Measurements from ENCODE around the gene KIR2DL3.
"Not testable (repeated sequence)": the region's sequence is repeated elsewhere in the genome, so short reads cannot be mapped to it uniquely, and the experiment has no call there.

KIR2DL3 gene

GRCh38 chr19:54738306-54738705, at the start of gene KIR2DL3:
Gene KIR2DL3, plus strand, starts transcription at chr19:54738513. Its CDS starts 33 bp downstream, at chr19:54738546.
- DNase-seq, result not testable (repeated sequence)

- DNase-seq, result no peak
These were observed 46.6 kb upstream of the KIR2DL3 start for GRCh38 chr19:54691582-54692297.

- no peak for DNase-seq
These were observed 46.1 kb upstream of the KIR2DL3 start for GRCh38 chr19:54692298-54692615.

- no peak for DNase-seq
These were observed 43.7 kb upstream of the KIR2DL3 start for GRCh38 chr19:54694648-54695047.

GRCh38 chr19:54696117-54696548, 42.2 kb upstream of the KIR2DL3 start:
- no peak for DNase-seq

- no peak for DNase-seq
These were observed 41.5 kb upstream of the KIR2DL3 start for GRCh38 chr19:54696766-54697165.

GRCh38 chr19:54697716-54698115, 40.6 kb upstream of the KIR2DL3 start:
- not testable (repeated sequence) for DNase-seq

- DNase-seq, result no peak
These were observed 33.4 kb upstream of the KIR2DL3 start for GRCh38 chr19:54704928-54705327.

GRCh38 chr19:54707962-54708361, 30.4 kb upstream of the KIR2DL3 start:
- DNase-seq, result no peak

GRCh38 chr19:54708781-54709180, 29.5 kb upstream of the KIR2DL3 start:
- no peak for DNase-seq

- no peak for DNase-seq
These were observed 28.9 kb upstream of the KIR2DL3 start for GRCh38 chr19:54709212-54709948.

- DNase-seq, result not testable (repeated sequence)
These were observed 28.4 kb upstream of the KIR2DL3 start for GRCh38 chr19:54709956-54710355.

- no peak for DNase-seq
These were observed 14.2 kb upstream of the KIR2DL3 start, which contains the start of gene KIR3DL3 for GRCh38 chr19:54724142-54724541. Gene KIR3DL3, plus strand, starts transcription at chr19:54724442. Its CDS starts 55 bp downstream, at chr19:54724497.

GRCh38 chr19:54724644-54725043, 13.7 kb upstream of the KIR2DL3 start:
- DNase-seq, result no peak

- DNase-seq, result no peak
These were observed 13.0 kb upstream of the KIR2DL3 start for GRCh38 chr19:54725321-54725720.

GRCh38 chr19:54727562-54727961, 10.8 kb upstream of the KIR2DL3 start:
- DNase-seq, result no peak

- DNase-seq, result no peak
These were observed 10.1 kb upstream of the KIR2DL3 start for GRCh38 chr19:54728167-54728566.

GRCh38 chr19:54729416-54730188, 8.7 kb upstream of the KIR2DL3 start:
- no peak for DNase-seq

GRCh38 chr19:54731191-54731590, 7.1 kb upstream of the KIR2DL3 start:
- DNase-seq, result no peak

GRCh38 chr19:54738715-54739114, 402 bp downstream of the KIR2DL3 start:
- no peak for DNase-seq

- DNase-seq, result no peak
These were observed 1.5 kb downstream of the KIR2DL3 start for GRCh38 chr19:54739587-54740497.

- DNase-seq, result not testable (repeated sequence)
These were observed 3.6 kb downstream of the KIR2DL3 start for GRCh38 chr19:54741950-54742349.

Measured in midbrain (tissue), 1 donor.